Measurements from ENCODE around the gene RNF207.

The RNF207 gene

GRCh38 chr1:6239213-6239752, 33.4 kb downstream of the RNF207 start:
- DNase-seq = no peak

GRCh38 chr1:6239950-6240768, 34.2 kb downstream of the RNF207 start:
- DNase-seq = no peak

DNA sequence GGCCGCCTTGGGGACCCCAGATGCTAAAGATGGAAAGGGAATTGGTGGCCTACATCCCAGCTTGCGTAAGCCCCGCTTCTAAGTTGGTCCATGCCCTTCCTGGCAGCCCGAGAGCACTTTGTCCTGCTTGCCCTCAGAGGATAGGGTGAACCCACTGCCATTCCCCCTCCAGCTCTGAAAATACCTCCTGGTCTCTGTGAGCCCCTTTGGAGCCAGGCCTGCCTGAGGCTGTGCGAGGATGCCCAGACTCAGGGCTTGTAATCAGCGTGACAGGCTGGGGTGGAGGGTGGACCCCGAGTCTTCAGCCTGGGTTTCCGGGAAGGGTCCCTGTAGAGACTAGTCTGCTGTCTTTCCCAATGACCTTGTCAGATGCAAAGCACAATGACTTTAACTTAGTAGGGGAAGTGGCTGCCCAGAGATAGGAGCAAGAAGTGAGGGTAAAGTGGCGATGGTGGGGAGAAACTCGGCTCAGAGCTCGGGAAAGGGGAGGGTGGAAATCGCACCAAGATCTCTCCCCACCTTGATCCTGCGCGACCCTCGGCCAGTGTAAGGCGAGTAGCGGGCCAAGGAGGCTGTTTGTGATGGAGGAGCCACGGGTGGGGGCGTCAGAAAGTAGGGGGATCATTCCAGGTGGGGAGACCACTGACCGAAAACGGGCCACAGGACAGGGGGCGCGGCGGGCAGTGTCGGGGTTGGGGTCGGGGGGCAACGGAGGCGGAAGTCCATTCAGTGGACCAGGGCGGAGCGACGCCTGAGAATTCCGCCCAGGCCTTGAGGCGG, 35.4 kb downstream of the RNF207 start:
- DNase-seq = no peak

GRCh38 chr1:6241887-6242740, 36.2 kb downstream of the RNF207 start:
- no peak for DNase-seq

- no peak for DNase-seq
Measured at GRCh38 chr1:6243053-6243834, 37.3 kb downstream of the RNF207 start.

DNA sequence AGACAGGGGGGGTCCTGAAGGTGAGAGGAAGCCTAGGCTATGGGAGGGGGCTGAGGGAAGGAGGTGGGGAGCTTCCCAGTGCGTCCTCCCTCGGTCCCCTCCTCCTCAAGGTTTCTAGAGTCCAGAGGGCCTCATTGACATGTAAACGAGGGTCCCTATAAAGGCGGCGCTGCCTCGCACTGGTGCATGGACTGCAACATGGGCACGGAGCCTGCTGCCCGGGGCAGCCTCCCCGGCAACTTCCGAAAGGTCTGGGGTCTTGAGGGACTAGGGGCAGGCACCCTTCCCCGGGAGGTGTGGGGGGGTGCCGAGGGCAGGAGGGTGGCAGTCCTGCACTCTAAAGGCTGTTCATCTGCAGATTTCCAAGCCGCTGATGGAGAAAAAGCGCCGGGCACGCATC, 38.1 kb downstream of the RNF207 start, which contains the start of gene HES3:
HES3 (plus strand) TSS at position 187 of the 400 bp plus-strand sequence; CDS start at position 374, 187 bp downstream.
- no peak for DNase-seq

GRCh38 chr1:6244401-6245049, 38.6 kb downstream of the RNF207 start:
- DNase-seq = no peak

GRCh38 chr1:6245086-6245868, 39.4 kb downstream of the RNF207 start:
- DNase-seq = peak; percentile 76

- DNase-seq = peak; percentile 68
Measured at GRCh38 chr1:6245869-6246496, 40.1 kb downstream of the RNF207 start.

DNA sequence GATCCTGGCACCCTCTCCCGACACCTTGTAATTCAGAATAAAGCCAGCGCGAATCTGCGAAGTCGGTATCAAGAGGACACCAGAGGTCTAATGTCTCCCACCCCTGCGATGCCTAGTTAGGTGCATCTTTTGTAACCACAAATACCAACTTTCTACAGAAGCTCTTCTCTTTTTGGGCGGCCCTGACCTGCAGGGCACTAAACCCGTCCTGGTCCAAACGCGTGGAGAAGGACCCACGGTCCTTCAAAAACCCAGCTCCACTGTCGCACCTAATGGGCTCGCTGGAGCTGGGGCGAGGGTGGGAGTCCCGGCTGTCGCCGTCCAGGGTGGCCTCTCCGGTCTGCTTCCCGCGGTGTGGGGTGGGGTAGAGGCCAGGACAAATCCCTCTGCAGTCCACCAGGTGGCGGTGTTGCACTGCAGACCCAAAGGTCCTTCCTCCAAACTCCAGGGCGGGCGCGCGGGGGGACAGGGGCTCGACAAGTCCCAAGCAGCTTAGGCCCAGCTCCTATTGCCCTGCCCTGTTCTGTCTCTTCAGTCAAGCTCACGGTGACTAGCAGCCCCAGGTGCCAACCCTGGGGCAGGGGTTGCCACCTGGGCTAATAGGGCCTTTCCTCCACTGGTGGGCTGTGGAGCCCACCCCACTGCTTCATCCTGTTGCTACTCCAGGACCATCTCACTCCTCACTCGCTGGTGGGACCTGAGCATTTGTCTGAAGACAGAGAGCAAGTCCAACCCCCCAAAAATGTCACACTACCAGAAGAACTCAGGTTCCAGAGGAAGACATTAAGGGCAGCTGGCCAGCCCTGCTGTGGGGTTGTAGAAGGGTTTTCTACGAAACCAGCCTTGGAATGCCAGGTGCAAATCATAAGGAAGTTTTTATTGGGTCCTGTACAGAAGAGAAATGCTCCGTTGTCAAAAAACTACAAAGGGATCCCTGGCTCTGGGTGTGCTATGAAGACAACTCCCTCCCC, 40.9 kb downstream of the RNF207 start:
- peak; percentile 79 for DNase-seq

DNA sequence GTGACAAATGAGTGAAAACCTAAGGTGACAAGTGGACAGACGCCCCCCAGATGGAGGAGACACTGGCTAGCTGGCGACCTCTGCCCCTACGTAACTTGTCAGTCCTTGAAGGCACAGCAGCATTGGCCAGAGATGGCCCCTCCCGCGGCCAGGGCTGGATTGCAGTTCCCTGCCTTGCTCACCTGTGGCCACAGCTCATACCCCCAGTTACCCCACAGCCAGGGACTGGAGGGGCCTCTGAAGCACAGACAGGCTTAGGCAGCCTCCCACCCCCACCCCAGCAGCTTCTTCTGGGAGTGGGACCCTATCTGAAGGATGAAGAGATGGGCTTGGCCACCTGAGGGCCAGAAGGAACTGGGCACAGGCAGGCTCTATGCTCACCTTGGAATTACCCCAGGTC, 41.7 kb downstream of the RNF207 start:
- no peak for DNase-seq

- DNase-seq = no peak
Measured at GRCh38 chr1:6248161-6248776, 42.4 kb downstream of the RNF207 start.

DNA sequence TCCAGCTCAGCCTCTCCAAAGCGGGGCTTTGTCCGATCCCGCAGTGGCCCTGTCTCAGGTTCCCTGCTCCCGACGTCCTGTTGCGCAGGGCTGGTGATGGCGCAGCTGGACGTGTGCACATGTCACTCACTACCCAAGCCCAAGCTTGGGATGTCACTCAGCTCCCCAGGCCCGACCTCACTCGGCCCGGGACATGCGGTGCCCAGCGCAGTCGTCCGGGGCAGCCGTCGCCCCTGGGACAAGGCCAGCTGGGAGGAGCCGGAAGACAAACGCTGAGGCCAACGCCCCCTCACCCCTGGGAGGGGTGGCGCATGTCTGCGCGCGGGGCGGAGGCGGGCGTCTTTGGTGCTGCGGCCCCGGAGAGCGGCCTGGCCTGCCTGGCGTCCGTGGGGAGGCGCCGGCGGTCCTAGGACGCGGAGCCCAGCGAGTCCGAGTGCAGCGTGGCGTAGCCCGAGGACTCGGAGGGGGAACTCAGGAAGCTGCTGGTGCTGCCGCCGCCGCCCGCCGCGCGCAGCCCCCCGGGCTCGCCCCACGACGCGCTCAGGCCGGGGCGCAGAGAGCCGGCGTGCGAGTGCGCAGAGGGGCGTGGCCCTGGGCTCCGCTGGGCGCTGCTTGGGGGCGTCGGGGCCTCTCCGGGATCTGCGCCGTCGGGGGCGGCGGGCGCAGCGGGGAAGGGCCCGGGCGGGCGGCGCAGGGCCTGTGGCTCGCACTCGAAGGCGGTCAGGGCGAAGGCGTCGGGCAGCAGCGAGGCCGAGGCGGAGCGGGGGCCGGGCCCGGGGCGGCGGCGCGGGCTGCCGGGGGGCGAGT, 43.2 kb downstream of the RNF207 start:
- no peak for DNase-seq

GRCh38 chr1:6249739-6250689, 44.1 kb downstream of the RNF207 start:
- DNase-seq = no peak

DNA sequence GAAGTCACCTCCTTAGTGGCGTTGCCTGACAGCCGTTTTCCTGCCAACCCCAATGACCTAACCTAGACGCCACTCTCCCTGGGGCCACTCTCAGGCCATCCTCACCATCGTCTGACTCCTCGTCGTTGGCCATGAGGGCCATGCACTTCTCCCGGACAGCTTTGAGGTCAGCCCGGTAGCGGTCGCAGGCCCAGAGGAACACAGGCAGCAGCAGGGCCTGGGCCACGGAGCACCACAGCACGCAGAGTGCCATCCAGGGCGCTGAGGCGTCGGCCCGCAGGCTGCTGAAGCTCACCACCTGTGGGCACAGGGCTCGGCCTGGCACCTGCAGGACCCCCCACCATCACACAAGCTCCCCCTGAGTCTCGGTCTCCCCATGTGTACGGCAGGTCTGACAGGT, 45.3 kb downstream of the RNF207 start:
- no peak for DNase-seq

DNA sequence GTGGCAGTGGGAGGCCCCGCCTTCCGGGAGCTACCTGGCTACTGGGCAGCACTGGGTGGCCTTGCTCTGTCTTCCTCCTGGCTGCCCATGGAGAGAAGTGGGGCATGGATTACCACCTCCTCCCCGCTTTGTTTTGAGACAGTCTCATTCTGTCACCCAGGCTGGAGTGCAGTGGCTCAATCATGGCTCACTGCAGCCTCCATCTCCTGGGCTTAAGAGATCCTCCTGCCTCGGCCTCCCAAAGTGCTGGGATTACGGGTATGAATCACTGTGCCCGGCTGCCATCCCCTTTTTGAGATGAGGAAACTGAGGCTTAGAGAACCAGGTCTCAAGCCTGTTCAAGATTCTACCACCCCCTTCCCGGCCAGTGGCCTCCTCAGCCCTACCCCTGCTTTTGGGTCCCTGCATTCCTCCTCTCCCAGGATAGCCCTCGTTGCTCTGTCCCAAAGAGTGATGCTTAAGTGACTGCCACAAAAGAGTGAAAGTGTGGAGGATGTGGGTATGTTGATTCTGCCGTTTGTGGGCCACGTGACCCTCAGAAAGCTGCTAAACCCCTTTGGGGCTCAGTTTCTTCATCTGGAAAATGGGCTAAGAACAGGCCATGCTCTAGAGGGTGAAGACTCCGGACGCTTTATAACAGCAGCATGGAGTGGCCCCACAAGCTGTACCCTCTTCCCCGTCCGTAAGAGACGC, 45.9 kb downstream of the RNF207 start:
- no peak for DNase-seq

All from activated CD4-positive, alpha-beta T cell treated with anti-CD3 and anti-CD28 coated beads, Interleukin-2, amount 50 U/mL, for 16 hours (primary cell).